ENCODE measurements around the gene LRCOL1.

DNA sequence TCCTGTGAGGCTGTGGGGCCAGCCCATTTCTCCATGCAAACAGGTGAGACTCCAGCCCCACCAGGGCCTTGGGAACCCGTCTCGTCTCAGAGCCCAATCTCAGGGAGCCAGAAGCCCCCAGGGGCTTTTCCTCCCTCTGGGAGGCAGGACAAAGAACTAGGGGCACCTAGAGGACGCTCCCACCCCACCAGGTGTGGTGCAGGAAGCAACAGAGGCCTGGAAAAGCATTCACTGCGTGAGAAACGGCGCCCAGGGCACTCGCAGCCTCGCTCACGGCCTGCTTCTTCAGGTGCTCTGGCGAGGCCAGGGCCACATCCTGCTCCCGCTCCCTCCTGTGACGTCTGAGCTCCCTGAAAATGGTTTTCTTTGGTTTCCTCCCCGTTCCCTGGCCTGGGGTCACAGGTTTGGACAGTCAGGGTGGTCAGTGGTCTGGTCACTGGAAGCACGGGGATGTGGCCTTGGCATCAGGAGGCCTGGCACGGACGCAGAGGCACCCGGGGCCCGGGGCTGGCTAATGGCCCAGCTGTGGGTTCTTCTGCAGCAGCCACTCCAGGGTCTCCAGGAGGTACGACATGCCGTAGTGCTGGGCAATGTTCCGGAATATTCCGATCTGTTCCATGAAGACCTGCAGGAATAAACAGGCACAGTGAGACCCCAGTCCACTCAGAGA, 13.9 kb upstream of the LRCOL1 start:
- TF ChIP-seq, protein P1, sequence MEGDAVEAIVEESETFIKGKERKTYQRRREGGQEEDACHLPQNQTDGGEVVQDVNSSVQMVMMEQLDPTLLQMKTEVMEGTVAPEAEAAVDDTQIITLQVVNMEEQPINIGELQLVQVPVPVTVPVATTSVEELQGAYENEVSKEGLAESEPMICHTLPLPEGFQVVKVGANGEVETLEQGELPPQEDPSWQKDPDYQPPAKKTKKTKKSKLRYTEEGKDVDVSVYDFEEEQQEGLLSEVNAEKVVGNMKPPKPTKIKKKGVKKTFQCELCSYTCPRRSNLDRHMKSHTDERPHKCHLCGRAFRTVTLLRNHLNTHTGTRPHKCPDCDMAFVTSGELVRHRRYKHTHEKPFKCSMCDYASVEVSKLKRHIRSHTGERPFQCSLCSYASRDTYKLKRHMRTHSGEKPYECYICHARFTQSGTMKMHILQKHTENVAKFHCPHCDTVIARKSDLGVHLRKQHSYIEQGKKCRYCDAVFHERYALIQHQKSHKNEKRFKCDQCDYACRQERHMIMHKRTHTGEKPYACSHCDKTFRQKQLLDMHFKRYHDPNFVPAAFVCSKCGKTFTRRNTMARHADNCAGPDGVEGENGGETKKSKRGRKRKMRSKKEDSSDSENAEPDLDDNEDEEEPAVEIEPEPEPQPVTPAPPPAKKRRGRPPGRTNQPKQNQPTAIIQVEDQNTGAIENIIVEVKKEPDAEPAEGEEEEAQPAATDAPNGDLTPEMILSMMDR (IDR thresholded peaks at IDR 0.05), result no peak
- TF ChIP-seq POLR2A (IDR thresholded peaks at IDR 0.05), result no peak

Data from prostate gland (tissue), 2 donors.